ENCODE data around the gene SDC4.

Gene SDC4

GRCh38 chr20:45347936-45348778 lies at the start of gene SDC4:
Gene SDC4 (minus strand): TSS chr20:45348424. CDS start chr20:45348384, 40 bp downstream.
- peak; percentile 81 for DNase-seq (ENCODE audit: low read depth, low spot score)

DNA sequence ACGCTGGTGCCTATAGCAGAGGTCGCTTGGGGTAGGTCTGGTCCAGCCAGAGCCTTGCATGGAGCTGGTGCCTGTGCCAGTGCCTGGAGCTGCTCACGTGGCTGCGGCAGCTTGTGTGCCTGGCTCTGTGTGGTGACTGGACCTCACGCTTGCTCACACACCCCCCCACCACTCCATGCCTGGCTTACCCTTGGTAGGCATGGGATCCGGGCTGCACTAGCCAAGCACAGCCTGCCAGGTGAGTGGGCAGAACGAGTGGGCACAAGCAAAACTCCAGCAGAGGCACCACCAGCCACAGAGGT lies 46.8 kb upstream of the SDC4 start:
- DNase-seq (ENCODE audit: low read depth, low spot score) = no peak

- DNase-seq (ENCODE audit: low read depth, low spot score) = no peak
Observed at GRCh38 chr20:45394221-45395113, 46.2 kb upstream of the SDC4 start.

DNA sequence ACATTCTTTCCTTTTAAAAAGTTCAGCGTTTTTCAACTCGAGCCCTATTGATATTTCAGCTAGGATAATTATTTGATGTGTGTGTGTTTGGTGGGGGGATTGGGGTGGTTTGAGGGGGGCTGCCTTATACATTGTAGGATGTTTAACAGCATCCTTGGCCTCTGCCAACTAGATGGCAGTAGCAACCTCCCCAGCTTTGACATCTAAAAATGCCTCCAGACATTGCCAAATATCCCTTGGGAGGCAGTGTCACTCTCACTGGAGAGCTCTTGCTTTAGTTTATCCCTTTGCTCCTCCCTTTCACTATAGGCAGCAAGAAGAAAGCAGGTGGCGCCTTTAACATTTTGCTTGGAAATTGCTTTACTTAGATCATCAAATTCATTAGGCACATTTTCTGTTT lies 44.5 kb upstream of the SDC4 start:
- no peak for DNase-seq (ENCODE audit: low read depth, low spot score)

- no peak for DNase-seq (ENCODE audit: low read depth, low spot score)
Observed at GRCh38 chr20:45391559-45391958, 43.3 kb upstream of the SDC4 start.

DNA sequence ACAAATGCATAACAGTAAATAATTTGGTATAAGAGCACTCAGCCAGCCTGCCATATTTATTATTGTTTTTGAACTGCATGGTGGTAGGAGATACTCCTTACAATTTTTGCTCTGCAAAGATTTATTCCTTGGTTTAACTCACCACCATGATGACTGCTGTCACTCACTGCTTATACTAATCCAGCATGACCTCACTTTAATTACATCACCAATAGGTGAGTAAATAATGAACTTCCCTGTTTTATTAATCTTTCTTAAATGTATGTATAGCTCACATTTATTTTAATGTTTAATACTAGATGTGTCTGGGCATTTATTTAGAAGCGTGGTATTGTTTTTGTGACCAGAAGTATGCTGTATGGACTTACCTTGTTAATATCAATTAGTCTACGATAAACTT lies 42.7 kb upstream of the SDC4 start:
- DNase-seq (ENCODE audit: low read depth, low spot score) = no peak

DNA sequence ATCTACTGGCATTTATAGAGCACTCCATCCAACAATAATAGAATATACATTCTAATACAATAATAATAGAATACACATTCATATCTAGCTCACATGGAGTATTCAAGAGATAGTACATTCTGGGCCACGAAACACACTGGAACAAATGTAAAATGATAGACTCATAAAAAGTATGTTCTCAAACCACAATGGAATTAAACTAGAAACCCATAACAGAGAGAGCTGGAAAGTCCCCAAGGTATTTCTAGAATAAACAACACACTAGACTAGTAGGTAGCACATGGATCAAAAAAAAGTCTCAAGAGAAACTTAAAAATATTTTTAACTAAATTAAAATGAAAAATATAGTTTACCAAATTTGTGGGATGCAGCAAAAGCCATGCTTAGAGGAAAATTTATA lies 39.0 kb upstream of the SDC4 start:
- no peak for DNase-seq (ENCODE audit: low read depth, low spot score)

- no peak for DNase-seq (ENCODE audit: low read depth, low spot score)
Observed at GRCh38 chr20:45378191-45378590, 30.0 kb upstream of the SDC4 start, which contains the start of gene TP53TG5. Gene TP53TG5 (minus strand): TSS chr20:45378325. CDS start chr20:45378236, 89 bp downstream.

DNA sequence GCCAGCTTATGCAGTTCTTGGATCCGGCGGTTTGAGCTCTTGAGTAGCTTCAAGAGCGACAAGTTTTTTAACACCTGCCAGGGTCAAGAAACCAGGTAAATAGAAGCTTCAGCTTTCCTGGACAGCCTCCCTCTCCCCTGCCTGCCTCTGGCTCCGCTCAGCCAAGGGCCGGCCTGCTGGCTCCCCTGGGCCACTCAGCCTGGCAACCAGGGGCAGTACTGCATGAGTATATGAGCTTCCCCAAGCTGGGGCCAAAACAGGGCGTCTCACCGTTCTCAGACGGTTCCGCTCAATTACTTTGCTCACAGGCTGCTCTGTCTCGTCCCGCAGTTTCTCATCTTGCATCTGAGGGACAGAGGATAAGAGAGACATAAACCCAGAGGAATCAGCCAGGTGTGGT lies 29.0 kb upstream of the SDC4 start:
- DNase-seq (ENCODE audit: low read depth, low spot score) = no peak

DNA sequence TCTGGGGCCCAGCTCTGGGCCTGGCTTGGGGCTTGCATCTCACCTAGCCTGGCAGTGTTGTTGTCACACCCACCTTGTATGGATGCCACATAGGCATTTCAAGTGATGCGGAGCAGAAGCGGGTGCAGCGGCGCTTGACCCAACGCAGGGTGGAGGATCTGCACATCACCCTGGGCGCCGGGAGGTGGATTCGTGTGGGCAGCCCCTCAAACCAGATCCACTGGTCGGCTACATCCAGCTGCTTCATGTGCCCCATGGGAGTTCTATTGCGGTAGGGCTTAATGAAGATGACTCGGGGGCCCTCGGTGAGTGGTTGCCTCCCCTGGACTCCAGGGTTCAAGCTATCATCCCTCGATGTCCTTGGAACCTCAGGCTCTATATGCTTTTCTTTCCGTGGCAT lies 26.7 kb upstream of the SDC4 start:
- DNase-seq (ENCODE audit: low read depth, low spot score) = no peak

GRCh38 chr20:45374101-45374467 lies 25.9 kb upstream of the SDC4 start:
- DNase-seq (ENCODE audit: low read depth, low spot score) = no peak

DNA sequence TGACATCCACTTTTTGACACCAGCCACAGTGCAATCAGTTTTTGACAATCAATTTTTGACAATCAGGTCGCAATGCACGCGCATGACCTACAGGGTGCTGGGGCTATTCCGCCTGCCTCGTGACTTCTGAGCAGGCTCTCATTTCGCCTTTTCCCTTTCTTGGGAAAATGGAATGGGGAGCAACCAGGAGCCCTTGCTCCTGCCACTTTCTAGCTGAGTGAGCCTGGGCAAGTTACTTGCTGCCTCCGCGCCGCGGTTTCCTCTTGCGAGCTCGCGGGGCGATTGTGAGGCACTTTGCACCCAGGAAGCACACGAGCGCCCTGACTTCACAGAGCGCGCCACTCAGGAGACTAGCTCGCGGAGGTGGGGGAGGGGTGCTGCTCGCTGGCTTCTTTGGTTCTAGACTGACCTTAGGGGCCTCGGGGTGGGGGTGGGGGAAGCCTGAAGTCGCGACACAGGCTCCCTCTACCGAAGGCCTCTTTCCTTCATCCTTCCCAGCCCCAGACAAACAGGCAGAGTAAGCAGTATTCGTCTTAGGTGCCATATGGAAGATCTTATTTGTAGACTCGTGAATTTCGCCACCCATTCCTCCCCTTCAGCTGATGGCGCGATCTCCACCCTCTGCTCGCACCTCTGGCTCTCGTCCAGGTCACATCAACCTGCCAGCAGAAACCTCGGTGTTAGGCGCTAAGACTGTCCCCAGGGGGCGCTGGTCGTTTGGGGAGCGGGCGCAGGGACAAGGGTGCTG lies 25.3 kb upstream of the SDC4 start:
- peak; percentile 90 for DNase-seq (ENCODE audit: low read depth, low spot score)

GRCh38 chr20:45372646-45373352 lies 24.6 kb upstream of the SDC4 start:
- DNase-seq (ENCODE audit: low read depth, low spot score) = peak; percentile 33

- DNase-seq (ENCODE audit: low read depth, low spot score) = no peak
Observed at GRCh38 chr20:45372241-45372640, 24.0 kb upstream of the SDC4 start.

DNA sequence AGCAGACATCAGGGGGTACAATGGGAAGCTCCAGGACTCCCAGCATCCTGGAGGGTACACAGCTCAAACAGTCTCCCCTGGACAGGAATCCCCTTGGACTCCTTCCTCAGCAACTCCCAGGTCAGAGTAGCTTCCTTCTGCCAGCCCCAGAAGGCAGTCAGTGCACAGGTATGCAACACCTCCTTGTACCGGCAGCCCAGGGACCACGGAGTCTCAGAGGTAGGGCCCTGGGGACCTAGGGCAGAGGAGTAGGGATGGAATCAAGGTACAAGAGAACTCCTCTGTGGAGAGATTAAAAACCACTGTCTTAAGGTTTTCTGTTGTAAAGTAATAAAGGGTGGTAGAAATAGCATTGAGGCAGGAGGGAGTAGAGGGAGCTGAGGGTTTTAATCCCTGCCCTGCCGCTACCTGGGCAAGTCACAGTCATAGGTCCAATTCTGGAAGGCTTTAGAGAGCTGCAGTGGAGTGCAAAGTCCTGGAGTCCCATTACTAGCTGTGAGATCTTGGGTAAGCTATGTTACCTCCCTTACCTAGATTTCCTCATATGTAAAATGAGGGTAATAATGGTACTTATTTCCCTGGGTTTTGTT lies 22.4 kb upstream of the SDC4 start:
- DNase-seq (ENCODE audit: low read depth, low spot score) = no peak

GRCh38 chr20:45368221-45368980 lies 20.2 kb upstream of the SDC4 start:
- DNase-seq (ENCODE audit: low read depth, low spot score) = no peak

DNA sequence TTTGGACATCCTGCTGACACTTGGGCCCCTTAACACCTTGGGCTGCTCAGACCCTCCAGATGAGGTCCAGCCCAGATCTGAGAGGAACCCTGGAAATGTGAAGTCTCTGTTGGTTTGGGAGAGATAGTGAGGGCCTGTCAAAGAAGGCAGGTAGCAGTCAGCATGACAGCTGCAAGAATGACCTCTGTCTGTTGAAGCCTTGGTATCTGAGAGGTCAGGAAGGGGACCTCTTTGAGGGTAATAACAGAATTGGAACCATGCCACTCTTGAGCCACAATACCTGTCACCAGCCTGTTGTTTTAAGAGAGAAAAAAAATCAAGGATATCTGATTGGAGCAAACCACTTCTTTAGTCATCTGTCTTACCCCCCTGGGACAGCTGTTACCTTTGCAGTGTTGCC lies 18.9 kb upstream of the SDC4 start:
- DNase-seq (ENCODE audit: low read depth, low spot score) = no peak

GRCh38 chr20:45366631-45367030 lies 18.4 kb upstream of the SDC4 start:
- DNase-seq (ENCODE audit: low read depth, low spot score) = no peak

DNA sequence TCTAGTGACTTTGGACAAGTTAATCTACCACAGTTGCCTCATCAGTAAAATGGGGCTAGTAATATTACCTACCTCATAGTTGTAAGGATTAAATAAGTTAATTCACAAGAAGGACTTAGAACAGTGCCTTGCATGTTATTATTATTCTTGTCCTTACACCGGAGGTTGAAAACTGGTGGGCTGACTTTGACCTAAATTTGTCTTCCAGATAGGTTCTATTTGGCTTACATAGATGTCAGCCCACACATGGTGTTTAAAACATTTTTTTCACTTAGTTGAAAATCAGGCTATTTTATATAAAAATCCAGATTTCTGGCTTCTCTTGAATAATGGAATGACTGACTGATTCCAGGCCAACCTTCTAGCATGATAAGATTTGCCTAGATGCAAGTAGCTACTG lies 18.0 kb upstream of the SDC4 start:
- DNase-seq (ENCODE audit: low read depth, low spot score) = no peak

GRCh38 chr20:45365444-45365970 lies 17.3 kb upstream of the SDC4 start:
- no peak for DNase-seq (ENCODE audit: low read depth, low spot score)

Measured in astrocyte of the hippocampus (primary cell).